ENCODE data around the gene WDR44. TPM values are rescaled to one million over a fixed set of nuclear protein-coding genes. Genes with fewer than 3 reads are reported as not detected.
A peak's percentile ranks its signal among the peaks of the same experiment; 100 is the strongest.

The WDR44 gene
- total RNA-seq, 2 experiments from 2014 or later: 9.9 to 10.2 TPM

GRCh38 chrX:118493016-118493415 is 147.1 kb downstream of the WDR44 start:
- Mint-ChIP-seq H3K36me3 (ENCODE audit: low read depth) (peaks cover 2% of the 10 kb centered on the region), H3K9me3 (no peaks in the 10 kb centered on the region), H3K27me3 (no peaks in the 10 kb centered on the region), H3K4me3 (no peak overlapping the region), H3K27ac (no peak overlapping the region), H3K4me1 (ENCODE audit: low read depth) (peaks cover 11% of the 10 kb centered on the region)
- intact Hi-C loops (cut with micrococcal nuclease): no loop called here
- ATAC-seq (no peak), DNase-seq (no peak)
- TF ChIP-seq CTCF (IDR thresholded peaks at IDR 0.05): no peak
- ChIA-PET POLR2A (no interaction called here), CTCF (interaction anchor here (2.8 kb wide), 1 partner anchor 109 kb away, joined by 9 read pairs; no protein-coding TSS in a partner anchor)

- Mint-ChIP-seq H3K36me3 (ENCODE audit: low read depth) (peaks cover 2% of the 10 kb centered on the region), H3K4me1 (ENCODE audit: low read depth) (peaks cover 15% of the 10 kb centered on the region), H3K4me3 (no peak overlapping the region), H3K27me3 (no peaks in the 10 kb centered on the region), H3K9me3 (no peaks in the 10 kb centered on the region), H3K27ac (no peak overlapping the region)
- POLR2A ChIA-PET: interaction anchor here (4.0 kb wide), 1 partner anchor 35 kb away, joined by 39 read pairs; no protein-coding TSS in a partner anchor
- CTCF ChIA-PET: interaction anchor here (1.2 to 2.8 kb wide), 2 partner anchors 77 to 108 kb away, joined by 3 to 9 read pairs; no protein-coding TSS in a partner anchor
- no peak for ATAC-seq
- DNase-seq: no peak
- intact Hi-C loops (cut with micrococcal nuclease): no loop called here
- no peak for TF ChIP-seq CTCF (IDR thresholded peaks at IDR 0.05)
Measured at GRCh38 chrX:118493653-118494297, 147.9 kb downstream of the WDR44 start.

- no peak for TF ChIP-seq CTCF (IDR thresholded peaks at IDR 0.05)
- H3K4me3 Mint-ChIP-seq: peak within 1 kb of the TSS; percentile 99
- peak; percentile 87 for DNase-seq
- peak; percentile 84 for ATAC-seq
- POLR2A ChIA-PET: interaction anchor here (0.6 to 4.0 kb wide), 11 partner anchors 9 to 318 kb away, joined by 3 to 39 read pairs (median 4); no protein-coding TSS in a partner anchor
- peak within 1 kb of the TSS; percentile 98 for H3K27ac Mint-ChIP-seq
- intact Hi-C loops (cut with micrococcal nuclease): loop anchor here (5.0 kb wide), 1 partner anchor 42 kb away; no protein-coding TSS in a partner anchor
- peaks cover 6% of the 10 kb centered on the region for H3K36me3 Mint-ChIP-seq (ENCODE audit: low read depth)
- CTCF ChIA-PET: interaction anchor here (0.9 to 2.8 kb wide), 6 partner anchors 23 to 107 kb away, joined by 3 to 9 read pairs (median 5); no protein-coding TSS in a partner anchor
- no peaks in the 10 kb centered on the region for H3K27me3 Mint-ChIP-seq
- peaks cover 23% of the 10 kb centered on the region for H3K4me1 Mint-ChIP-seq (ENCODE audit: low read depth)
- no peaks in the 10 kb centered on the region for H3K9me3 Mint-ChIP-seq
Measured at GRCh38 chrX:118495061-118495921, 149.4 kb downstream of the WDR44 start, which contains the start of gene DOCK11. Gene DOCK11, plus strand, starts transcription at chrX:118495815. Its CDS starts 157 bp downstream, at chrX:118495972.

GRCh38 chrX:118495958-118496762 is 150.3 kb downstream of the WDR44 start:
- peak overlapping the region; percentile 98 for H3K27ac Mint-ChIP-seq
- peak overlapping the region; percentile 99 for H3K4me3 Mint-ChIP-seq

More at GRCh38 chrX:118495958-118496762, 150.3 kb downstream of the WDR44 start:
- Mint-ChIP-seq H3K27me3 (no peaks in the 10 kb centered on the region), H3K4me1 (ENCODE audit: low read depth) (peaks cover 23% of the 10 kb centered on the region), H3K9me3 (no peaks in the 10 kb centered on the region), H3K36me3 (ENCODE audit: low read depth) (peaks cover 6% of the 10 kb centered on the region)
- no peak for TF ChIP-seq CTCF (IDR thresholded peaks at IDR 0.05)
- ChIA-PET CTCF (interaction anchor here (0.9 to 1.9 kb wide), 4 partner anchors 22 to 106 kb away, joined by 3 to 9 read pairs (median 7); no protein-coding TSS in a partner anchor), POLR2A (interaction anchor here (0.6 to 4.0 kb wide), 13 partner anchors 8 to 317 kb away, joined by 3 to 39 read pairs (median 4); no protein-coding TSS in a partner anchor)
- intact Hi-C loops (cut with micrococcal nuclease): loop anchor here (5.0 kb wide), 1 partner anchor 41 kb away; no protein-coding TSS in a partner anchor
- DNase-seq (peak; percentile 86), ATAC-seq (peak; percentile 64)
